Measurements from ENCODE around the gene LHX8. TPM values are rescaled to one million over a fixed set of nuclear protein-coding genes. Genes with fewer than 3 reads are reported as not detected.
"Not testable (repeated sequence)": the region's sequence is repeated elsewhere in the genome, so short reads cannot be mapped to it uniquely, and the experiment has no call there.

LHX8 gene
- total RNA-seq (0.09 TPM), polyA plus RNA-seq (ENCODE audit: insufficient read depth in 1 of 8, insufficient read length in 8 of 8, low replicate concordance in 1 of 8) (under 1 TPM in 4 of 8 donors, not detected in 4; 0.05 to 0.25 (median 0.15) TPM)
- long read RNA-seq, donor 1: 0 reads
- long read RNA-seq, donor 2: 0 reads
- long read RNA-seq, donor 3: 0 reads
- long read RNA-seq, donor 4: 0 reads
- long read RNA-seq, donor 5: 0 reads
- long read RNA-seq, donor 6: 0 reads
- long read RNA-seq, donor 7: 0 reads
- long read RNA-seq, donor 8, partial matches to known transcripts: 0 of 1 reads
- long read RNA-seq, donor 8, other reads (novel, unspliced or antisense): 0 of 1 reads
- long read RNA-seq, donor 9, partial matches to known transcripts: 0 of 1 reads
- long read RNA-seq, donor 9, other reads (novel, unspliced or antisense): 0 of 1 reads
- long read RNA-seq, donor 10: 0 reads
- long read RNA-seq, donor 11: 0 reads

DNA sequence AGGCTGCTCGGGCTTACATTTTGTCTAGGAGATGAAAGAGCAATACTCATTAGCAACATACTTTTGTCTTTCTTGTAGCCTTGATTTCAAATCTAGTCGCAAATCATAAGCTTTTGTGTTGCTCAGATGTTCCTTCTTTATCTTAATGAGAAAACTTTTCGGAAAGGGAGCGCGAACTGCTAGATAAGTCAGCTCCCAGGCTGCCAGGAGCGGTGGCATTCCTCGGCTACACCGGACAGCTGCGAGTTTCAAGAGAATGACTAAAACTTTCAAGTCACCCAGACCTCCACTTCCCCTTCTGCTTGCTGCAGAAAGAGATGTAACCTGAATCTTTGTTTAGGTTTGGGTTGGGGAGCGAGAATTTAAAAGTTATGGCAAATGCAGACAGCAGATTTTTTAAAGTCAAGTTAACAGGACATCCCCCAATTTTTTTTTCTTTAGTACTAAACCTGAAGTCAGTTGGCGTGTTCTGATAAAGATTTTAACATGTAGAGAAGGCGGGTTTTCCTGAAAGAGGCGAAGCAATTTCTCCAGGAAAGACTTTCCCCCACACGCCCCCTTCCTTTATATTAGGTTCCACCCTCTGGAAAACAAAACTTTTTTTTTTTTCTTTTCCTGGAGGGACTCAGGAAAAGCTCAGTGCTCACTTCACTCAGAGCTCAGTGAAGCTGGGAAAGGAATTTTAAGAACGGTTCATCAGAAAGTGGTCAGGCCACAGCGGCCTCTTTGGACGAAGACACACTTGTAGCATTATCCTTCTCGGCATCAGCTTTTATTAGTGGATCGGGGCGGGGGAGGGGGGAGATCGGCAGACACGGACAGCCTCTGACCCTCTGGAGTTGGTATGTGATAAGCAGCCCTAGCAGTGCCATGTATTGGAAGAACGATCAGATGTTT, at the start of gene LHX8:
Gene LHX8, plus strand, starts transcription at position 639 of the 897 bp plus-strand sequence. CDS start 2,227 bp downstream, outside the sequence.
- Histone ChIP-seq H3K27ac (ENCODE audit: low read length) (no peak within 1 kb of the TSS), H3K9me3 (replicated peaks; ENCODE audit: control insufficient read depth, low read depth, low read length) (no peaks in the 10 kb centered on the region), H3K4me3 (ENCODE audit: low read length) (peak within 1 kb of the TSS; percentile 26), H3K27me3 (ENCODE audit: control insufficient read depth, insufficient read depth, low read length) (peaks cover 88% of the 10 kb centered on the region), H3K36me3 (ENCODE audit: control insufficient read depth, insufficient read depth, low read length) (no peaks in the 10 kb centered on the region), H3K4me1 (ENCODE audit: control insufficient read depth, insufficient read depth, low read length) (peaks cover 23% of the 10 kb centered on the region)
- peak; percentile 50 for DNase-seq
- 1% methylated on average over 12 of the region's 23 CpGs for WGBS (ENCODE audit: insufficient coverage)

DNA sequence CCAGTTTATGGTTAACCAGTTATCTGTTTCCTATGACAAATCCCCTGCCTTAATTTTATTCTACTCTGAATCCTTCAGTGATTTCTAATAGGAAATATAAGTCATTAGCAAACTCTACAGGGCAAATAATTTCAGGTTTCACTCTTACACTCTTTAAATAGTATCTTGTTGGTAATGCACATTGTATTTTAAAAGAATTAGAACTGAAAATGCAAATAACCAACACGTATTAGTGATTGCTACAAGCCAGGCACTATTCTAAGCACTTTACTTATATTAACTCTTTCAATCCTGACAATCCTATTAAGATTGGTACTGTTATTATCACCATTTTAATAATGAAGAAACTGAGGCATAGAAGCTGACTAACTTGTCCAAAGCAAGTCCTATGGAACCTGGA, 48.3 kb upstream of the LHX8 start:
- no peak overlapping the region for H3K4me3 ChIP-seq (ENCODE audit: low read length)
- no peaks in the 10 kb centered on the region for H3K4me1 ChIP-seq (ENCODE audit: control insufficient read depth, insufficient read depth, low read length)
- no CpG with 5 or more reads among the region's 1 CpG for WGBS (ENCODE audit: insufficient coverage)
- H3K9me3 ChIP-seq (replicated peaks; ENCODE audit: control insufficient read depth, low read depth, low read length): no peaks in the 10 kb centered on the region
- no peak overlapping the region for H3K27ac ChIP-seq (ENCODE audit: low read length)
- DNase-seq: no peak
- no peaks in the 10 kb centered on the region for H3K27me3 ChIP-seq (ENCODE audit: control insufficient read depth, insufficient read depth, low read length)
- no peaks in the 10 kb centered on the region for H3K36me3 ChIP-seq (ENCODE audit: control insufficient read depth, insufficient read depth, low read length)

DNA sequence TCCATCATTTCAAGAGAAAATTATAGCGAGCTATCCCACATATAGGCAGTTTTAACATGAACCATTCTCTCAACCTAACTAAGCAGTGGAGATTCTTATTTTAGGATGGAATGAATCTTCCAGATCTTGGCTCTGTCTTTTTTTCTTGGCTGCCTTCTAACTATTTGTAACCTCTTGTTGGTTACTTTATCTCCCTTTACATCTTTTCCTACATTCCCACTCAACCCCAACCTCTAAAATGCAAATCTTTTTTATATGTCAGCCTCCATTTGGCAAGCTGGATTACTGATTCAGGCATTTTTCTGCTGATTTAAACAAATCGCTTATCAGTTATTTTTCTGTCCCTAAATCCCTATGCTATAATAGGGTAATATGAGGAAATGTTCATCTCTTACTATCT, 46.9 kb upstream of the LHX8 start:
- DNase-seq: no peak
- H3K4me1 ChIP-seq (ENCODE audit: control insufficient read depth, insufficient read depth, low read length): no peaks in the 10 kb centered on the region
- H3K27ac ChIP-seq (ENCODE audit: low read length): no peak overlapping the region
- H3K36me3 ChIP-seq (ENCODE audit: control insufficient read depth, insufficient read depth, low read length): no peaks in the 10 kb centered on the region
- WGBS (ENCODE audit: insufficient coverage): no CpG with 5 or more reads among the region's 2 CpGs
- H3K4me3 ChIP-seq (ENCODE audit: low read length): no peak overlapping the region
- H3K27me3 ChIP-seq (ENCODE audit: control insufficient read depth, insufficient read depth, low read length): no peaks in the 10 kb centered on the region
- H3K9me3 ChIP-seq (replicated peaks; ENCODE audit: control insufficient read depth, low read depth, low read length): no peaks in the 10 kb centered on the region

DNA sequence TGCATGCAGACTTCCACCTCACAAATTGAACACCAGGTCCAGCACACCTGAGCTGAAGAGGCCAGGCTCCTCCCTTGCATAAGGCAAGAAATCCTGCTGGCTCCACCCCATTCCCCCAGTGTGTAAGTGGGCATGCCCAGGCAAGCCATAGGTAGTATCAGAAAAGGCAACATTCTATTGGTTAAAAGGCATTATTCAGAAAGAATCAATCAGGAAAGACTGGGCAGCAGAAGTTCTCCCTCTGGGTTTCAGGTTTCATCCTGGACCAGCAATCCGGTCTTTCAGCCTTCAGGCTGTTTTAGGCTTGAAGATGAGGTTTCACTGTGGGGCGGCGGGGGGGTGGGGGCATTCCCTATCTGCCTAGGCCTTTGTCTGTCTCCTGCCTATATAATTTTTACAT, 42.0 kb upstream of the LHX8 start:
- H3K27me3 ChIP-seq (ENCODE audit: control insufficient read depth, insufficient read depth, low read length): no peaks in the 10 kb centered on the region
- H3K27ac ChIP-seq (ENCODE audit: low read length): no peak overlapping the region
- H3K4me3 ChIP-seq (ENCODE audit: low read length): no peak overlapping the region
- H3K36me3 ChIP-seq (ENCODE audit: control insufficient read depth, insufficient read depth, low read length): no peaks in the 10 kb centered on the region
- no peak for DNase-seq
- H3K4me1 ChIP-seq (ENCODE audit: control insufficient read depth, insufficient read depth, low read length): no peaks in the 10 kb centered on the region
- no CpG with 5 or more reads among the region's 3 CpGs for WGBS (ENCODE audit: insufficient coverage)
- no peaks in the 10 kb centered on the region for H3K9me3 ChIP-seq (replicated peaks; ENCODE audit: control insufficient read depth, low read depth, low read length)

DNA sequence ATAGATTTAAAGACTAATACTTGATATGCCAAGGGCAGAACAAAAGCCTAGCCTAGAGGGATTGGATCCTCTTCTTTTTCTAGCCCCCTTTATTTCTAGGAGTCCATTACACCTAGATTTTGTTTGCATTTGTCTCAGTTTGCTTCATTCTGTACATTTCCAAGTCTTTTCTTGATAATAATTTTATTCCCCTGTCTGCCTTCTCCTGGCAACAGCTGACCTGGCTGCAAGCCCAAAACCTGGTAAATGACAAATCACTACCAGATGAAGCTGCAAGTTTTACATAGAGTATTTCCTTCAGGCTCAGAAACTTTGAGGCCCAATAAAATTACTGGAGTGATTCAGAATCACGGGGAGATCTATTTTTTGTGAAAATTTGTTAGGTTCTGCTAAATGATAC, 36.5 kb upstream of the LHX8 start:
- peak; percentile 79 for DNase-seq
- Histone ChIP-seq H3K36me3 (ENCODE audit: control insufficient read depth, insufficient read depth, low read length) (no peaks in the 10 kb centered on the region), H3K27me3 (ENCODE audit: control insufficient read depth, insufficient read depth, low read length) (no peaks in the 10 kb centered on the region), H3K9me3 (replicated peaks; ENCODE audit: control insufficient read depth, low read depth, low read length) (no peaks in the 10 kb centered on the region), H3K4me3 (ENCODE audit: low read length) (no peak overlapping the region), H3K4me1 (ENCODE audit: control insufficient read depth, insufficient read depth, low read length) (no peaks in the 10 kb centered on the region), H3K27ac (ENCODE audit: low read length) (no peak overlapping the region)
- no CpG with 5 or more reads among the region's 1 CpG for WGBS (ENCODE audit: insufficient coverage)

DNA sequence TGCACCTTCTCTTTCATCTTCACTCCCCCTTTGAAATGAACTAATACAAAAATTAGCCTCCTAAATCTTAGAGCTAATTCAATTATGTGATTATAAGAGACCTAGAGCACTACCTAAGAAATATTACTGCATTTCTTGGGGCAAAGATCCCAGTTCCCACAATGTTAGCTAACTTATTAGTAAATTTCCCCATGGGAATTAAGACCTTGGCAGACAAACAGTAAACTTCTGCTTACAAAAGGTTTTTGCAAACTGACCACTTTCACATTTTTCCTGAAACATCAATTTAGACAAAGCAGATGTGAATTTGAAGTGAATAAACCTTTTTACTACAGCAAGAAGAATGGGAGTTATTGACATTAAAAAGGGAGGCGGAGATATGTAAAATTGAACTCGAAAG, 34.6 kb upstream of the LHX8 start:
- no peaks in the 10 kb centered on the region for H3K9me3 ChIP-seq (replicated peaks; ENCODE audit: control insufficient read depth, low read depth, low read length)
- no peak overlapping the region for H3K4me3 ChIP-seq (ENCODE audit: low read length)
- no peaks in the 10 kb centered on the region for H3K4me1 ChIP-seq (ENCODE audit: control insufficient read depth, insufficient read depth, low read length)
- no CpG with 5 or more reads among the region's 2 CpGs for WGBS (ENCODE audit: insufficient coverage)
- DNase-seq: peak; percentile 53
- no peak overlapping the region for H3K27ac ChIP-seq (ENCODE audit: low read length)
- no peaks in the 10 kb centered on the region for H3K36me3 ChIP-seq (ENCODE audit: control insufficient read depth, insufficient read depth, low read length)
- no peaks in the 10 kb centered on the region for H3K27me3 ChIP-seq (ENCODE audit: control insufficient read depth, insufficient read depth, low read length)

DNA sequence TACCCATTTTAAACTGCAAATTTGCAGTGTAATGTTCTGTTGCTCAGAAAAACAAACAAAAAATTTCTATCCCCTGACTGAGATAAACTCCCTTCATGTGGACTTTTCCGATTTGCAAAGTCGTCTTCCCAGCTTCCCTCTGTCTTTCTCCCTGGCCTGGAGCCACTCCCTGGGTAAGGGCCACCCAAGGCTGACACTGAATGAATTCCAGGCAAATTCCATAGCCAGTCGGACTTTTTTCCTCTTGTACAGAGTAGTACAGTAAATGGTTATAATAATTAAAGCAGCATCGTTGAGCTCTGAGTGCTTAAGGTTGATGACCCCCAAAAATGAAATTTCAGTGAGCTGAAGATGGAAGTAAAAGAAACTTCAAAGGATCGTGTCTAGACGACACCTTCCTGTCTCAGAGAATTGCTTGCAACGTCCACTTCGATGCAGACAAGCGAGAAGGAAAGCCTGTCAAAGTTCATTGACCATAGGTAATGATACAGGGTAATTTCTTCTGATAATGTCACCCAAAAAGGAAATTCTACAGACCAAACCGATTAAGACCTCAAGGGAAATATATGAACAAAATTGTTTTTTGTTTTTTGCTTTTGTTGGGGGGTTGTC, 33.6 kb upstream of the LHX8 start:
- no peaks in the 10 kb centered on the region for H3K36me3 ChIP-seq (ENCODE audit: control insufficient read depth, insufficient read depth, low read length)
- no peaks in the 10 kb centered on the region for H3K4me1 ChIP-seq (ENCODE audit: control insufficient read depth, insufficient read depth, low read length)
- no peaks in the 10 kb centered on the region for H3K27me3 ChIP-seq (ENCODE audit: control insufficient read depth, insufficient read depth, low read length)
- H3K9me3 ChIP-seq (replicated peaks; ENCODE audit: control insufficient read depth, low read depth, low read length): no peaks in the 10 kb centered on the region
- H3K4me3 ChIP-seq (ENCODE audit: low read length): no peak overlapping the region
- no peak for DNase-seq
- no peak overlapping the region for H3K27ac ChIP-seq (ENCODE audit: low read length)
- 47% methylated on average over 4 of the region's 10 CpGs for WGBS (ENCODE audit: insufficient coverage)

DNA sequence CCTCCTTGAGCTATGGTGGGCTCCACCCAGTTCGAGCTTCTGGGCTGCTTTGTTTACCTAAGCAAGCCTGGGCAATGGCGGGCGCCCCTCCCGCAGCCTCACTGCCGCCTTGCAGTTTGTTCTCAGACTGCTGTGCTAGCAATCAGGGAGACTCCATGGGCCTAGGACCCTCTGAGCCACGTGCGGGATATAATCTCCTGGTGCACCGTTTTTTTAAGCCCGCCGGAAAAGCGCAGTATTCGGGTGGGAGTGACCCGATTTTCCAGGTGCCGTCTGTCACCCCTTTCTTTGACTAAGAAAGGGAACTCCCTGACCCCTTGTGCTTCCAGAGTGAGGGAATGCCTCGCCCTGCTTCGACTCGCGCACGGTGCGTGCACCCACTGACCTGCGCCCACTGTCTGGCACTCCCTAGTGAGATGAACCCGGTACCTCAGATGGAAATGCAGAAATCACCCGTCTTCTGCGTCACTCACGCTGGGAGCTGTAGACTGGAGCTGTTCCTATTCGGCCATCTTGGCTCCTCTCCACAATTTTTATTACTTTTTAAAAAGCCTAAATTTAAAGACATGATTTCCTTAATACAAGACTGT, 21.7 kb upstream of the LHX8 start:
- H3K27ac ChIP-seq (ENCODE audit: low read length); H3K36me3 ChIP-seq (ENCODE audit: control insufficient read depth, insufficient read depth, low read length); H3K27me3 ChIP-seq (ENCODE audit: control insufficient read depth, insufficient read depth, low read length); H3K9me3 ChIP-seq (replicated peaks; ENCODE audit: control insufficient read depth, low read depth, low read length); DNase-seq; H3K4me1 ChIP-seq (ENCODE audit: control insufficient read depth, insufficient read depth, low read length); H3K4me3 ChIP-seq (ENCODE audit: low read length): not testable (repeated sequence)
- 95% methylated on average over 15 of the region's 26 CpGs for WGBS (ENCODE audit: insufficient coverage)

DNA sequence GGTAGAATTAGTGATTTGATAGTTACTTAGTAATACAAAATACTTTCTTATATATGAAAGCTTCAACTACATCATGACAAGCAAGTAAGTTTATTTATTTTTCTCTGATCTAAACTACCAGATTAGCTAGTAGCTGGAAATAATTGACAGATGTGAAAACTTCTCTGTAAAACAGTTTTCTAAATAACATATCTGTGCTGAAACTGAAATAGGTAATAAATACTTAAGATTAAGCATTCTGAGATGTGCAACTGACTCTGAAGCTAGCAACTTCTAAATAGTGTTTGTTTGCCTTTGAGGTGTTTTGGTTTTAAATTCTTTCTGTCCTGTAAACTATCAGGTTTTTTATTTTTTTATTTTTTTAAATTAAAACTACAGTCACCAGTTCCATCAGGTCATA, 18.5 kb upstream of the LHX8 start:
- H3K27me3 ChIP-seq (ENCODE audit: control insufficient read depth, insufficient read depth, low read length): no peaks in the 10 kb centered on the region
- no peak overlapping the region for H3K27ac ChIP-seq (ENCODE audit: low read length)
- no peaks in the 10 kb centered on the region for H3K9me3 ChIP-seq (replicated peaks; ENCODE audit: control insufficient read depth, low read depth, low read length)
- no peaks in the 10 kb centered on the region for H3K36me3 ChIP-seq (ENCODE audit: control insufficient read depth, insufficient read depth, low read length)
- no peak overlapping the region for H3K4me3 ChIP-seq (ENCODE audit: low read length)
- no peaks in the 10 kb centered on the region for H3K4me1 ChIP-seq (ENCODE audit: control insufficient read depth, insufficient read depth, low read length)
- DNase-seq: no peak

DNA sequence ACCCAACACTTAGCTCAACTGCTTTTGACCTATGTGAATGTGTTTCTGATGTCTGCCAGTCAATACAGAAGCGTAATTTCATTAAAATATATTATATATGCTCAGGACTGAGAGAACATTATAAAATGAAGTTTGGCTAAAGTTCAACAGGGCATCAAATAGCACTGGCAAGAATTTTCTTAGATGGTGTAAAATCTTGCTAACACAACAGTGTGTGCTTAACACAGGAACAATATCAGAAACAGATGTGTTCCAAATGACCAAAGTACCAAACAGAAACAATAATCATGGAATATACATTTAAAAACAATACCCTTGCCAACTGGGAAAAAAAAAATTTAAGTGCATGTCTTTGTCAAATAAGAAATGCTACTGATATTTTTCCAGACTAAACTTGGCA, 10.4 kb upstream of the LHX8 start:
- no CpG with 5 or more reads among the region's 1 CpG for WGBS (ENCODE audit: insufficient coverage)
- DNase-seq: no peak
- Histone ChIP-seq H3K9me3 (replicated peaks; ENCODE audit: control insufficient read depth, low read depth, low read length) (no peaks in the 10 kb centered on the region), H3K36me3 (ENCODE audit: control insufficient read depth, insufficient read depth, low read length) (no peaks in the 10 kb centered on the region), H3K4me3 (ENCODE audit: low read length) (no peak overlapping the region), H3K27me3 (ENCODE audit: control insufficient read depth, insufficient read depth, low read length) (peaks cover 44% of the 10 kb centered on the region), H3K27ac (ENCODE audit: low read length) (no peak overlapping the region), H3K4me1 (ENCODE audit: control insufficient read depth, insufficient read depth, low read length) (no peaks in the 10 kb centered on the region)
